Measurements from ENCODE around the gene PDZRN4. TPM values are rescaled to one million over a fixed set of nuclear protein-coding genes. Genes with fewer than 3 reads are reported as not detected.

Gene PDZRN4
- total RNA-seq, 6 donors from 2014 or later, result 0.17 to 1.3 (median 0.61) TPM; not detected in 1

- 77 to 78% methylated on average over 2 of the region's 2 CpGs for WGBS, 2 donors
- H3K4me3 ChIP-seq, result no peak overlapping the region
Observed at GRCh38 chr12:41202051-41202450, 13.9 kb downstream of the PDZRN4 start.

GRCh38 chr12:41205070-41205709 lies 17.1 kb downstream of the PDZRN4 start:
- H3K27ac ChIP-seq, result peak overlapping the region in 3 of 4 donors; percentile 16 to 57 (median 56)
- DNase-seq (no peak), ATAC-seq (ENCODE audit: low FRiP score in 2 of 2) (peak; percentile 37 to 58)
- H3K27me3 ChIP-seq, result no peaks in the 10 kb centered on the region
- H3K9me3 ChIP-seq, result no peaks in the 10 kb centered on the region
- 23 to 34% methylated on average over 4 of the region's 4 CpGs for WGBS, 2 donors
- H3K4me1 ChIP-seq, result peaks cover 0 to 7% (median 5%) of the 10 kb centered on the region in 4 donors
- H3K4me3 ChIP-seq, result peak overlapping the region in 2 of 4 donors; percentile 27 to 32
- no peak for TF ChIP-seq POLR2AphosphoS5 (IDR thresholded peaks at IDR 0.05)
- no peak for TF ChIP-seq EP300 (IDR thresholded peaks at IDR 0.05)
- TF ChIP-seq CTCF (IDR thresholded peaks at IDR 0.05), result no peak
- TF ChIP-seq POLR2A (IDR thresholded peaks at IDR 0.05), result no peak
- no peaks in the 10 kb centered on the region for H3K36me3 ChIP-seq

More at GRCh38 chr12:41202051-41202450, 13.9 kb downstream of the PDZRN4 start:
- Histone ChIP-seq H3K4me1 (peaks cover 0 to 7% (median 3%) of the 10 kb centered on the region in 4 donors), H3K27ac (no peak overlapping the region), H3K9me3 (no peaks in the 10 kb centered on the region), H3K27me3 (no peaks in the 10 kb centered on the region), H3K36me3 (no peaks in the 10 kb centered on the region)
- no peak for ATAC-seq (ENCODE audit: low FRiP score in 2 of 2)
- TF ChIP-seq POLR2AphosphoS5 (IDR thresholded peaks at IDR 0.05) (no peak), EP300 (IDR thresholded peaks at IDR 0.05) (no peak)
- no peak for DNase-seq

- no peak for ATAC-seq (ENCODE audit: low FRiP score in 2 of 2)
- WGBS, 2 donors, result 76 to 90% methylated on average over 1 of the region's 1 CpG
Observed at GRCh38 chr12:41206298-41206697, 18.2 kb downstream of the PDZRN4 start.

GRCh38 chr12:41211448-41211847 lies 23.3 kb downstream of the PDZRN4 start:
- 69 to 84% methylated on average over 3 of the region's 3 CpGs for WGBS, 2 donors
- H3K27ac ChIP-seq, result no peak overlapping the region
- ATAC-seq (ENCODE audit: low FRiP score in 2 of 2), result no peak
- no peaks in the 10 kb centered on the region for H3K9me3 ChIP-seq
- TF ChIP-seq POLR2A (IDR thresholded peaks at IDR 0.05) (no peak), POLR2AphosphoS5 (IDR thresholded peaks at IDR 0.05) (no peak), EP300 (IDR thresholded peaks at IDR 0.05) (no peak), CTCF (IDR thresholded peaks at IDR 0.05) (no peak)
- no peak overlapping the region for H3K4me3 ChIP-seq
- H3K27me3 ChIP-seq, result no peaks in the 10 kb centered on the region
- DNase-seq, result no peak
- H3K36me3 ChIP-seq, result no peaks in the 10 kb centered on the region
- peaks cover 0 to 4% (median 0%) of the 10 kb centered on the region in 4 donors for H3K4me1 ChIP-seq

More at GRCh38 chr12:41206298-41206697, 18.2 kb downstream of the PDZRN4 start:
- TF ChIP-seq POLR2AphosphoS5 (IDR thresholded peaks at IDR 0.05), result no peak
- TF ChIP-seq EP300 (IDR thresholded peaks at IDR 0.05), result no peak
- TF ChIP-seq CTCF (IDR thresholded peaks at IDR 0.05), result no peak
- no peak for TF ChIP-seq POLR2A (IDR thresholded peaks at IDR 0.05)
- DNase-seq, result no peak
- Histone ChIP-seq H3K36me3 (no peaks in the 10 kb centered on the region), H3K9me3 (no peaks in the 10 kb centered on the region), H3K4me3 (no peak overlapping the region), H3K27me3 (no peaks in the 10 kb centered on the region), H3K4me1 (peaks cover 0 to 7% (median 5%) of the 10 kb centered on the region in 4 donors), H3K27ac (no peak overlapping the region)

GRCh38 chr12:41212625-41213024 lies 24.5 kb downstream of the PDZRN4 start:
- Histone ChIP-seq H3K36me3 (no peaks in the 10 kb centered on the region), H3K9me3 (no peaks in the 10 kb centered on the region), H3K27me3 (no peaks in the 10 kb centered on the region), H3K4me1 (peaks cover 0 to 4% (median 0%) of the 10 kb centered on the region in 4 donors), H3K27ac (no peak overlapping the region), H3K4me3 (no peak overlapping the region)
- WGBS, 2 donors, result 23 to 56% methylated on average over 2 of the region's 2 CpGs
- DNase-seq (no peak), ATAC-seq (ENCODE audit: low FRiP score in 2 of 2) (no peak)
- TF ChIP-seq CTCF (IDR thresholded peaks at IDR 0.05) (no peak), POLR2A (IDR thresholded peaks at IDR 0.05) (no peak), POLR2AphosphoS5 (IDR thresholded peaks at IDR 0.05) (no peak), EP300 (IDR thresholded peaks at IDR 0.05) (no peak)
